Suprapubic skin (tissue), 4 donors: ENCODE measurements around the gene RBM28.

Experiments used
- CTCF ChIP-seq, 2 donors: fragments of 200-600 bp in 1 of 2; fragments of 450-650 bp in 1 of 2; sonication (generic) in 1 of 2; IDR thresholded peaks; one replicate each; pipeline ENCODE4 v1.5.1; 2016 to 2019; ENCODE audit warnings: antibody characterized with exemption in 2 of 2, mild to moderate bottlenecking in 1 of 2, moderate library complexity in 1 of 2
- EP300 ChIP-seq: sonication (generic); formaldehyde crosslinking; IDR thresholded peaks from one replicate; pipeline ENCODE4 v1.6.1; 2017; ENCODE audit warnings: antibody characterized with exemption
- POLR2A ChIP-seq, 2 donors: fragments of 450-650 bp; IDR thresholded peaks; one replicate each; pipeline ENCODE4 v1.6.1; 2017; ENCODE audit warnings: antibody characterized with exemption in 2 of 2, mild to moderate bottlenecking in 2 of 2, moderate library complexity in 2 of 2
- POLR2AphosphoS5 ChIP-seq, 3 donors: sonication (generic); formaldehyde crosslinking; IDR thresholded peaks; one replicate each; pipeline ENCODE4 v1.6.1; 2017; ENCODE audit warnings: antibody characterized with exemption in 3 of 3

GRCh38 chr7:128389085-128389617, 45.4 kb upstream of the RBM28 start:
- TF ChIP-seq CTCF (IDR thresholded peaks at IDR 0.05): no peak
- no peak for TF ChIP-seq POLR2AphosphoS5 (IDR thresholded peaks at IDR 0.05)
- no peak for TF ChIP-seq POLR2A (IDR thresholded peaks at IDR 0.05)
- TF ChIP-seq EP300: no peak
